Lower lobe of right lung (tissue), 2 donors: Measurements from ENCODE around the gene RRM1. TPM values are rescaled to one million over a fixed set of nuclear protein-coding genes. Genes with fewer than 3 reads are reported as not detected.

ENCODE experiments used
- ATAC-seq, 2 donors: fragments of 200-7000 bp; cut with Tn5 transposase; one replicate each; pipeline ENCODE4 v1.9.1; 2020 to 2022; ENCODE audit warnings: mild to moderate bottlenecking in 2 of 2, moderate library complexity in 2 of 2
- DNase-seq: peaks from one replicate; pipeline ENCODE4 v3.0.0-alpha.2; 2020
- H3K27ac ChIP-seq: fragments of 200-600 bp; one replicate; pipeline ENCODE4 v1.8.0; 2022
- H3K27me3 ChIP-seq: fragments of 200-600 bp; one replicate; pipeline ENCODE4 v1.8.0; 2022; ENCODE audit warnings: low read depth
- H3K36me3 ChIP-seq: fragments of 200-600 bp; one replicate; pipeline ENCODE4 v1.8.0; 2022; ENCODE audit warnings: mild to moderate bottlenecking
- H3K4me1 ChIP-seq: fragments of 200-600 bp; one replicate; pipeline ENCODE4 v1.8.0; 2022
- H3K4me3 ChIP-seq: fragments of 200-600 bp; one replicate; pipeline ENCODE4 v1.8.0; 2022; ENCODE audit warnings: mild to moderate bottlenecking
- H3K9me3 ChIP-seq: fragments of 200-600 bp; one replicate; pipeline ENCODE4 v1.8.0; 2022
- CTCF ChIP-seq: fragments of 200-600 bp; IDR thresholded peaks from one replicate; pipeline ENCODE4 v1.8.0; 2022; ENCODE audit warnings: antibody characterized with exemption, mild to moderate bottlenecking
- intact Hi-C: fragments of 100-400 bp; cut with DNase I; formaldehyde crosslinking; loops from one replicate; pipeline ENCODE4 v1.11.0; 2022
- total RNA-seq: library from RNA; stranded (reverse); fragmentation: NEBNext Ultra II Directional; extraction: Animal tissue kit (Norgen Biotek cat#: 25700); gene quantifications from one replicate; pipeline ENCODE4 v1.2.1, GENCODE V29; 2021
- donor health status: DM: no; HTN: yes; CAD: no; lungs with severe emphysema.

Gene RRM1
- total RNA-seq, 1 donor from 2014 or later, result 23.7 TPM

- H3K36me3 ChIP-seq, result no peaks in the 10 kb centered on the region
- H3K4me3 ChIP-seq, result no peak overlapping the region
- intact Hi-C loops, result no loop called here
- ATAC-seq (no peak), DNase-seq (no peak)
- no peak for TF ChIP-seq CTCF
- no peaks in the 10 kb centered on the region for H3K9me3 ChIP-seq
- H3K27me3 ChIP-seq, result no peaks in the 10 kb centered on the region
- no peaks in the 10 kb centered on the region for H3K4me1 ChIP-seq
- no peak overlapping the region for H3K27ac ChIP-seq
Measured at GRCh38 chr11:4178813-4179662, 84.4 kb downstream of the RRM1 start.

GRCh38 chr11:4180441-4181183 lies 86.0 kb downstream of the RRM1 start:
- Histone ChIP-seq H3K9me3 (no peaks in the 10 kb centered on the region), H3K4me3 (no peak overlapping the region), H3K27me3 (no peaks in the 10 kb centered on the region), H3K27ac (no peak overlapping the region), H3K4me1 (no peaks in the 10 kb centered on the region), H3K36me3 (no peaks in the 10 kb centered on the region)
- intact Hi-C loops, result no loop called here
- ATAC-seq (no peak), DNase-seq (no peak)
- no peak for TF ChIP-seq CTCF

GRCh38 chr11:4181782-4182721 lies 87.5 kb downstream of the RRM1 start:
- peaks cover 3% of the 10 kb centered on the region for H3K4me1 ChIP-seq
- peak; percentile 75 to 76 for ATAC-seq
- no peaks in the 10 kb centered on the region for H3K9me3 ChIP-seq
- TF ChIP-seq CTCF, result peak; percentile 64
- H3K27ac ChIP-seq, result no peak overlapping the region
- H3K4me3 ChIP-seq, result no peak overlapping the region
- H3K36me3 ChIP-seq, result no peaks in the 10 kb centered on the region
- H3K27me3 ChIP-seq, result no peaks in the 10 kb centered on the region
- DNase-seq, result peak; percentile 68
- intact Hi-C loops, result no loop called here

GRCh38 chr11:4183410-4184057 lies 88.9 kb downstream of the RRM1 start:
- intact Hi-C loops, result no loop called here
- Histone ChIP-seq H3K27me3 (no peaks in the 10 kb centered on the region), H3K9me3 (no peaks in the 10 kb centered on the region), H3K36me3 (no peaks in the 10 kb centered on the region), H3K4me1 (peaks cover 10% of the 10 kb centered on the region), H3K27ac (no peak overlapping the region), H3K4me3 (no peak overlapping the region)
- ATAC-seq (no peak), DNase-seq (no peak)
- no peak for TF ChIP-seq CTCF
